IMR-90 (cell line): Measurements from ENCODE around the gene PKHD1. TPM values are rescaled to one million over a fixed set of nuclear protein-coding genes. Genes with fewer than 3 reads are reported as not detected.

ENCODE experiments used
- ATAC-seq: fragments of 200-7000 bp; cut with Tn5 transposase; 2 replicates; pipeline ENCODE4 v1.9.1; 2020; ENCODE audit warnings: low read depth, mild to moderate bottlenecking, moderate library complexity
- BruUV-seq: library from RNA; stranded (reverse); fragments of 400-500 nt; replicated peaks from 2 replicates; lab custom pipeline; 2021; lab: Mats Ljungman, UMichigan
- CTCF ChIA-PET: fragments of 300-600 bp; formaldehyde crosslinking; extraction: SDS; loops from one replicate; lab custom pipeline; 2021; ENCODE audit warnings: antibody characterized with exemption; lab: Yijun Ruan, JAX
- POLR2A ChIA-PET: fragments of 300-600 bp; sonication (Branson Sonifier 250); formaldehyde crosslinking; loops from one replicate; lab custom pipeline; 2022; ENCODE audit warnings: antibody characterized with exemption; ENCODE audit not compliant: unreplicated experiment; lab: Charles Lee
- DNase-seq: peaks from one replicate; pipeline ENCODE4 v3.0.0; 2013
- H2AFZ ChIP-seq: replicated peaks from 2 replicates; pipeline ENCODE3; 2013; ENCODE audit warnings: low read length, mild to moderate bottlenecking; ENCODE audit not compliant: poor library complexity
- H2AK5ac ChIP-seq: 2 replicates; pipeline ENCODE4 v1.6.1; 2013; ENCODE audit warnings: low read depth, low read length, inconsistent platforms
- H2AK9ac ChIP-seq: replicated peaks from 2 replicates; pipeline ENCODE3; 2013; ENCODE audit warnings: mild to moderate bottlenecking, low read depth, low read length, moderate library complexity; ENCODE audit not compliant: poor library complexity
- H2BK120ac ChIP-seq: 2 replicates; pipeline ENCODE4 v1.6.1; 2013; ENCODE audit warnings: low read depth, low read length, inconsistent platforms
- H2BK15ac ChIP-seq: 3 replicates; pipeline ENCODE4 v1.6.1; 2013; ENCODE audit warnings: low read depth, low read length, inconsistent platforms
- H2BK20ac ChIP-seq: 2 replicates; pipeline ENCODE4 v1.6.1; 2013; ENCODE audit warnings: low read depth, mild to moderate bottlenecking, inconsistent platforms, low read length, moderate library complexity
- H2BK5ac ChIP-seq: 2 replicates; pipeline ENCODE4 v1.6.1; 2013; ENCODE audit warnings: mild to moderate bottlenecking, low read depth, low read length, inconsistent platforms; ENCODE audit not compliant: poor library complexity, severe bottlenecking
- H3K14ac ChIP-seq: replicated peaks from 2 replicates; pipeline ENCODE4 v1.6.1; 2013; ENCODE audit warnings: low read depth, low read length, inconsistent platforms
- H3K18ac ChIP-seq: 2 replicates; pipeline ENCODE4 v1.6.1; 2013; ENCODE audit warnings: low read depth, low read length, control low read depth
- H3K23ac ChIP-seq: 2 replicates; pipeline ENCODE4 v1.6.1; 2013; ENCODE audit warnings: low read depth, low read length, inconsistent platforms
- H3K27ac ChIP-seq: 2 replicates; pipeline ENCODE4 v1.5.1; 2013; ENCODE audit warnings: mild to moderate bottlenecking, control low read depth, low read length; ENCODE audit not compliant: insufficient read depth
- H3K27me3 ChIP-seq: 2 replicates; pipeline ENCODE4 v1.6.1; 2013; ENCODE audit warnings: low read length; ENCODE audit not compliant: control insufficient read depth, insufficient read depth
- H3K36me3 ChIP-seq: 2 replicates; pipeline ENCODE4 v1.6.1; 2013; ENCODE audit warnings: low read length, mixed read lengths; ENCODE audit not compliant: control insufficient read depth, insufficient read depth
- H3K4ac ChIP-seq: 2 replicates; pipeline ENCODE4 v1.6.1; 2013; ENCODE audit warnings: low read depth, low read length, inconsistent platforms
- H3K4me1 ChIP-seq: 2 replicates; pipeline ENCODE4 v1.6.1; 2013; ENCODE audit warnings: low read length, mixed read lengths; ENCODE audit not compliant: control insufficient read depth, insufficient read depth
- H3K4me2 ChIP-seq: 2 replicates; pipeline ENCODE4 v1.6.1; 2013; ENCODE audit warnings: low read depth, mild to moderate bottlenecking, control low read depth, low read length, moderate library complexity
- H3K4me3 ChIP-seq: 2 replicates; pipeline ENCODE4 v1.5.1; 2013; ENCODE audit warnings: low read depth, mild to moderate bottlenecking, control low read depth, low read length, moderate library complexity; ENCODE audit not compliant: insufficient read depth
- H3K56ac ChIP-seq: 2 replicates; pipeline ENCODE4 v1.6.1; 2013; ENCODE audit warnings: low read length, inconsistent platforms; ENCODE audit not compliant: insufficient read depth; ENCODE audit errors: extremely low read depth
- H3K79me1 ChIP-seq, 2 experiments: 2 replicates each; pipeline ENCODE4 v1.6.1; 2013; ENCODE audit warnings: low read length in 2 of 2, inconsistent platforms in 1 of 2, low read depth in 1 of 2
- H3K9ac ChIP-seq: 2 replicates; pipeline ENCODE4 v1.6.1; 2013; ENCODE audit warnings: low read depth, low read length, control low read depth
- H3K9me1 ChIP-seq: 2 replicates; pipeline ENCODE4 v1.6.1; 2013; ENCODE audit warnings: low read length, inconsistent platforms; ENCODE audit not compliant: insufficient read depth
- H3K9me3 ChIP-seq: 2 replicates; pipeline ENCODE4 v1.6.1; 2013; ENCODE audit warnings: low read length; ENCODE audit not compliant: control insufficient read depth, insufficient read depth
- H4K20me1 ChIP-seq: 2 replicates; pipeline ENCODE4 v1.6.1; 2013; ENCODE audit warnings: low read length, inconsistent platforms; ENCODE audit not compliant: insufficient read depth
- H4K5ac ChIP-seq: 2 replicates; pipeline ENCODE4 v1.6.1; 2013; ENCODE audit warnings: mild to moderate bottlenecking, low read depth, low read length, control low read depth
- H4K8ac ChIP-seq, 2 experiments: 2 replicates each; pipeline ENCODE4 v1.6.1; 2013; ENCODE audit warnings: low read depth in 2 of 2, low read length in 2 of 2, control low read depth in 1 of 2, inconsistent platforms in 1 of 2
- H4K91ac ChIP-seq: 2 replicates; pipeline ENCODE4 v1.6.1; 2013; ENCODE audit warnings: low read depth, low read length, inconsistent platforms; ENCODE audit not compliant: insufficient read depth
- BHLHE40 ChIP-seq: fragments of 150-350 bp; IDR thresholded peaks from 2 replicates; pipeline ENCODE4 v1.6.1; 2016; ENCODE audit warnings: mild to moderate bottlenecking, low read depth, low read length
- CEBPB ChIP-seq: IDR thresholded peaks from 2 replicates; pipeline ENCODE4 v1.6.1; 2012; ENCODE audit warnings: low read depth, low read length, improper control_type of control experiment
- CHD1 ChIP-seq: IDR thresholded peaks from 2 replicates; pipeline ENCODE4 v1.6.1; 2012; ENCODE audit warnings: low read depth, low read length, improper control_type of control experiment
- CTCF ChIP-seq: conservative IDR thresholded peaks from 2 replicates; pipeline ENCODE4 v1.5.1; 2012; ENCODE audit warnings: mild to moderate bottlenecking, low read depth, low read length, improper control_type of control experiment
- ELK1 ChIP-seq: fragments of 150-350 bp; IDR thresholded peaks from 2 replicates; pipeline ENCODE4 v1.6.1; 2016; ENCODE audit warnings: low read depth, mild to moderate bottlenecking, low read length, moderate library complexity, borderline replicate concordance
- FOS ChIP-seq: fragments of 150-350 bp; IDR thresholded peaks from 2 replicates; pipeline ENCODE4 v1.6.1; 2016; ENCODE audit warnings: low read depth, low read length
- MAFK ChIP-seq: IDR thresholded peaks from 2 replicates; pipeline ENCODE4 v1.6.1; 2012; ENCODE audit warnings: low read depth, low read length, improper control_type of control experiment
- MAZ ChIP-seq: IDR thresholded peaks from 2 replicates; pipeline ENCODE4 v1.6.1; 2012; ENCODE audit warnings: low read depth, mild to moderate bottlenecking, low read length, improper control_type of control experiment, moderate library complexity, borderline replicate concordance
- MXI1 ChIP-seq: IDR thresholded peaks from 2 replicates; pipeline ENCODE4 v1.6.1; 2012; ENCODE audit warnings: low read depth, mild to moderate bottlenecking, low read length, moderate library complexity, borderline replicate concordance
- NFE2L2 ChIP-seq: fragments of 150-350 bp; IDR thresholded peaks from 2 replicates; pipeline ENCODE4 v1.6.1; 2016; ENCODE audit warnings: low read depth, mild to moderate bottlenecking, low read length
- POLR2A ChIP-seq: IDR thresholded peaks from 2 replicates; pipeline ENCODE4 v1.6.1; 2012; ENCODE audit warnings: mild to moderate bottlenecking, low read depth, low read length
- RAD21 ChIP-seq: IDR thresholded peaks from 2 replicates; pipeline ENCODE4 v1.6.1; 2012; ENCODE audit warnings: low read length, improper control_type of control experiment
- RCOR1 ChIP-seq: IDR thresholded peaks from 2 replicates; pipeline ENCODE4 v1.6.1; 2012; ENCODE audit warnings: mild to moderate bottlenecking, low read length, improper control_type of control experiment; ENCODE audit not compliant: insufficient replicate concordance
- RFX5 ChIP-seq: IDR thresholded peaks from 2 replicates; pipeline ENCODE4 v1.8.0; 2012; ENCODE audit warnings: low read depth, mild to moderate bottlenecking, low read length, moderate library complexity
- SMC3 ChIP-seq: fragments of 150-350 bp; IDR thresholded peaks from 2 replicates; pipeline ENCODE4 v1.6.1; 2016; ENCODE audit warnings: low read depth, mild to moderate bottlenecking, antibody characterized with exemption, low read length, moderate library complexity
- WGBS, 2 experiments: methylation state at CpG; one replicate each; pipeline versions ENCODE4 v1.1.5 to v1.1.7; 2013; ENCODE audit warnings: missing lambda C conversion rate in 2 of 2; ENCODE audit not compliant: insufficient read length in 1 of 2; ENCODE audit errors: extremely low coverage in 2 of 2; 5-methylcytosine and 5-hydroxymethylcytosine counted together
- dilution Hi-C: fragments of 300-500 bp; cut with HindIII; formaldehyde crosslinking; loops from one replicate; pipeline ENCODE4 v1.14.3; 2018; ENCODE audit warnings: low sequenced_read_pairs; ENCODE audit not compliant: unreplicated experiment
- in situ Hi-C: fragments of 300-500 bp; cut with MboI; formaldehyde crosslinking; loops from 3 replicates; pipeline ENCODE4 v1.14.3; 2019; ENCODE audit warnings: low sequenced_read_pairs, inconsistent platforms, mixed read lengths
- intact Hi-C: fragments of 100-400 bp; cut with micrococcal nuclease; formaldehyde crosslinking; loops from 2 replicates; pipeline ENCODE4 v1.10.0; 2022
- polyA plus RNA-seq, 3 experiments: library from polyadenylated mRNA; depleted of rRNA; stranded (reverse); fragments of >200 nt; gene quantifications; 2 replicates each; pipeline ENCODE4 v1.2.3, GENCODE V29; 2012; ENCODE audit warnings: low replicate concordance in 1 of 3
- total RNA-seq: library from RNA; depleted of rRNA; stranded (reverse); fragments of >200 nt; gene quantifications from 2 replicates; pipeline ENCODE4 v1.2.3, GENCODE V29; 2012
- TF ChIP-seq, protein P1 (sequence below): fragments of 150-350 bp; IDR thresholded peaks from 2 replicates; pipeline ENCODE4 v1.6.1; 2017; ENCODE audit warnings: mild to moderate bottlenecking, antibody characterized with exemption, low read length, low read depth

PKHD1 gene
- total and polyA plus RNA-seq, 2 of the 4 experiments (the other 2 are of a cell fraction) = not detected

DNA sequence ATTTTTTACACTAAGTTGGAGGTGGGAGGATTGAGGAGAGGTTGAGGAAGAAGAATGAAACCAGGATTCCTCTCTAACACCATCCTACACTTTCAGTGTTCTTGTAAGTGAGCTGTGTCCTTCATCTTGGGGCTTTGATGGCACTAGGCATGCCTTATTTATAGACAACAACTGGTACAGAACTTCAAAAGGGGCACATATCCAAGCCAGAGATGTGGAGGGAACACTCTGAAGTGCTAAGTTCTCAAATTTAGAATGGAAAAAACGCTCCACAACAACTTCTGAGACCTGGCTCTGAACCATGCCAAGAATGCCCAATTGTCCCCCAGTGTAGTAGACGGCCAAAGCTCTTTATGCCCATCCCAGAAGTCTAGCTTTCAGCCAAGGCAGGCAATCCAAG lies 16.2 kb upstream of the PKHD1 start:
- dilution Hi-C loops (no loop called here), intact Hi-C loops (loop anchor here (2.0 kb wide), 1 partner anchor 159 kb away; no protein-coding TSS in a partner anchor), in situ Hi-C loops (no loop called here)
- H2BK15ac ChIP-seq = no peak overlapping the region
- H3K4me1 ChIP-seq = no peaks in the 10 kb centered on the region
- H3K23ac ChIP-seq = no peak overlapping the region
- H3K4me2 ChIP-seq = no peak overlapping the region
- no peak for TF ChIP-seq BHLHE40
- TF ChIP-seq RCOR1 = no peak
- no peak for TF ChIP-seq SMC3
- no peak for TF ChIP-seq MAFK
- no peak for TF ChIP-seq FOS
- TF ChIP-seq MAZ = no peak
- no peak for TF ChIP-seq CTCF
- TF ChIP-seq NFE2L2 = no peak
- TF ChIP-seq, protein P1, sequence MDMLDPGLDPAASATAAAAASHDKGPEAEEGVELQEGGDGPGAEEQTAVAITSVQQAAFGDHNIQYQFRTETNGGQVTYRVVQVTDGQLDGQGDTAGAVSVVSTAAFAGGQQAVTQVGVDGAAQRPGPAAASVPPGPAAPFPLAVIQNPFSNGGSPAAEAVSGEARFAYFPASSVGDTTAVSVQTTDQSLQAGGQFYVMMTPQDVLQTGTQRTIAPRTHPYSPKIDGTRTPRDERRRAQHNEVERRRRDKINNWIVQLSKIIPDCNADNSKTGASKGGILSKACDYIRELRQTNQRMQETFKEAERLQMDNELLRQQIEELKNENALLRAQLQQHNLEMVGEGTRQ = no peak
- TF ChIP-seq CHD1 = no peak
- TF ChIP-seq POLR2A = no peak
- no peak for TF ChIP-seq ELK1
- TF ChIP-seq RFX5 = no peak
- no peak for TF ChIP-seq RAD21
- TF ChIP-seq MXI1 = no peak
- no peak for TF ChIP-seq CEBPB
- ATAC-seq (no peak), DNase-seq (no peak)
- BruUV-seq = no TSS peak
- no peak overlapping the region for H3K4me3 ChIP-seq
- H3K36me3 ChIP-seq = no peaks in the 10 kb centered on the region
- H3K4ac ChIP-seq = no peak overlapping the region
- H4K20me1 ChIP-seq = no peaks in the 10 kb centered on the region
- H3K14ac ChIP-seq = no peak overlapping the region
- CTCF ChIA-PET = no interaction called here
- no peaks in the 10 kb centered on the region for H3K27me3 ChIP-seq
- H4K91ac ChIP-seq = no peak overlapping the region
- no peak overlapping the region for H3K9ac ChIP-seq
- no peaks in the 10 kb centered on the region for H3K79me1 ChIP-seq
- no peak overlapping the region for H3K18ac ChIP-seq
- H3K9me1 ChIP-seq = no peaks in the 10 kb centered on the region
- POLR2A ChIA-PET = no interaction called here
- H2AFZ ChIP-seq = no peak overlapping the region
- H2BK120ac ChIP-seq = no peak overlapping the region
- no peak overlapping the region for H2AK9ac ChIP-seq
- no peaks in the 10 kb centered on the region for H3K9me3 ChIP-seq
- no peak overlapping the region for H2BK20ac ChIP-seq
- WGBS, 2 experiments = 0% methylated on average over 2 of the region's 2 CpGs; no CpG with 5 or more reads in 1 of the 2 experiments
- H4K5ac ChIP-seq = no peak overlapping the region
- H2BK5ac ChIP-seq = no peak overlapping the region
- no peak overlapping the region for H3K27ac ChIP-seq
- H4K8ac ChIP-seq = no peak overlapping the region
- H3K56ac ChIP-seq = no peak overlapping the region
- H2AK5ac ChIP-seq = no peak overlapping the region
